HepG2 (cell line): ENCODE results near the gene EIF4E. TPM values are rescaled to one million over a fixed set of nuclear protein-coding genes. Genes with fewer than 3 reads are reported as not detected.

ENCODE experiments used
- CSRNP2 ChIP-seq: sonication (generic); formaldehyde crosslinking; conservative IDR thresholded peaks from 2 replicates; pipeline ENCODE4 v1.8.0; 2022; ENCODE audit warnings: low read depth, missing genetic modification reagents
- DNMT1 ChIP-seq: sonication (generic); formaldehyde crosslinking; IDR thresholded peaks from 2 replicates; pipeline ENCODE4 v1.5.1; 2020; ENCODE audit warnings: mild to moderate bottlenecking, missing genetic modification reagents
- GFI1 ChIP-seq: sonication (generic); formaldehyde crosslinking; IDR thresholded peaks from 2 replicates; pipeline ENCODE4 v1.5.0; 2020; ENCODE audit warnings: missing genetic modification reagents, mild to moderate bottlenecking, borderline replicate concordance
- HMGA1 ChIP-seq: sonication (generic); formaldehyde crosslinking; conservative IDR thresholded peaks from 2 replicates; pipeline ENCODE4 v1.4.0; 2020; ENCODE audit warnings: missing genetic modification reagents
- KLF13 ChIP-seq: sonication (generic); formaldehyde crosslinking; IDR thresholded peaks from 2 replicates; pipeline ENCODE4 v1.4.0; 2020; ENCODE audit warnings: mild to moderate bottlenecking, missing genetic modification reagents
- RAD51 ChIP-seq: fragments of 450-650 bp; IDR thresholded peaks from 2 replicates; pipeline ENCODE4 v1.6.1; 2016; ENCODE audit warnings: borderline replicate concordance
- SETDB1 ChIP-seq: sonication (generic); formaldehyde crosslinking; IDR thresholded peaks from 2 replicates; pipeline ENCODE4 v1.5.1; 2020; ENCODE audit warnings: missing genetic modification reagents, mild to moderate bottlenecking, borderline replicate concordance
- ZBTB46 ChIP-seq: sonication (generic); formaldehyde crosslinking; IDR thresholded peaks from 2 replicates; pipeline ENCODE4 v1.4.0; 2020; ENCODE audit warnings: mild to moderate bottlenecking, missing genetic modification reagents, borderline replicate concordance
- ZKSCAN5 ChIP-seq: sonication (generic); formaldehyde crosslinking; IDR thresholded peaks from 2 replicates; pipeline ENCODE4 v1.5.1; 2020; ENCODE audit warnings: mild to moderate bottlenecking, missing genetic modification reagents
- ZNF142 ChIP-seq: sonication (generic); formaldehyde crosslinking; IDR thresholded peaks from 2 replicates; pipeline ENCODE4 v1.4.0; 2020; ENCODE audit warnings: missing genetic modification reagents
- ZNF282 ChIP-seq: fragments of 450-650 bp; IDR thresholded peaks from 2 replicates; pipeline ENCODE4 v1.6.1; 2018; ENCODE audit not compliant: partially characterized antibody
- ZNF646 ChIP-seq: sonication (generic); formaldehyde crosslinking; IDR thresholded peaks from 2 replicates; pipeline ENCODE4 v1.9.0; 2021; ENCODE audit warnings: mild to moderate bottlenecking, missing genetic modification reagents
- polyA plus RNA-seq, 8 experiments: library from polyadenylated mRNA; depleted of rRNA in 3 of 8; stranded (reverse) in 7 of 8; unstranded in 1 of 8; fragments of >200 nt; fragmentation: Illumina TruSeq in 4 of 8; extraction: Trizol in 4 of 8; gene quantifications; 2 replicates each; pipeline versions ENCODE4 v1.2.1 to v1.2.3, GENCODE V29; 2011 to 2016; ENCODE audit warnings: low read depth in 4 of 8, missing spikeins in 1 of 8, mixed read lengths in 1 of 8; ENCODE audit not compliant: insufficient read depth in 1 of 8
- total RNA-seq, 5 experiments: library from RNA; depleted of rRNA; stranded (reverse); fragments of >200 nt; fragmentation: Illumina TruSeq; extraction: Trizol; gene quantifications; 2 replicates each; pipeline ENCODE4 v1.2.3, GENCODE V29; 2016; ENCODE audit warnings: low read depth in 1 of 5

The EIF4E gene
- total and polyA plus RNA-seq, 2 of the 13 experiments (the other 11 are each of a cell fraction or from before 2014, with no cell fraction given): 50.8 to 194 TPM

- TF ChIP-seq KLF13 (no peak), ZNF646 (CRISPR knock-in tag) (no peak), GFI1 (CRISPR knock-in tag) (0 out of 2 replicates have a peak, but pooled peaks have one; percentile 61), ZKSCAN5 (no peak), CSRNP2 (CRISPR knock-in tag) (no peak), ZBTB46 (0 out of 2 replicates have a peak, but pooled peaks have one; percentile 44), ZNF142 (CRISPR knock-in tag) (0 out of 2 replicates have a peak, but pooled peaks have one; percentile 16), SETDB1 (CRISPR knock-in tag) (no peak), ZNF282 (no peak), HMGA1 (CRISPR knock-in tag) (no peak), RAD51 (peak; percentile 95), DNMT1 (CRISPR knock-in tag) (no peak)
Observed at GRCh38 chr4:98928505-98929340, at the start of gene EIF4E (continued).
